Bronchial epithelial cell (primary cell): ENCODE measurements around the gene AUH. TPM values are rescaled to one million over a fixed set of nuclear protein-coding genes. Genes with fewer than 3 reads are reported as not detected.

Experiments used
- DNase-seq: peaks from one replicate; pipeline ENCODE4 v3.0.0-alpha.2; 2010; ENCODE audit warnings: low read depth
- FAIRE-seq: peaks from 2 replicates; lab custom pipeline; 2011; peaks lifted over from hg19 to GRCh38; lab: Jason Lieb, UNC
- H3K27me3 ChIP-seq: 2 replicates; pipeline ENCODE4 v1.5.1; 2011; ENCODE audit warnings: low read length; ENCODE audit not compliant: control insufficient read depth, insufficient read depth
- H3K36me3 ChIP-seq: 2 replicates; pipeline ENCODE4 v1.5.1; 2011; ENCODE audit warnings: low read length; ENCODE audit not compliant: control insufficient read depth, insufficient read depth
- H3K4me3 ChIP-seq: 2 replicates; pipeline ENCODE4 v1.5.1; 2011; ENCODE audit warnings: mild to moderate bottlenecking, low read depth, low read length, control low read depth
- CTCF ChIP-seq: IDR thresholded peaks from 2 replicates; pipeline ENCODE4 v1.5.1; 2011; ENCODE audit warnings: mild to moderate bottlenecking, moderate library complexity, low read length, control low read depth, inconsistent platforms; ENCODE audit not compliant: insufficient read depth, severe bottlenecking
- total RNA-seq: library from RNA; depleted of rRNA; stranded (reverse); fragments of >200 nt; gene quantifications from 2 replicates; pipeline ENCODE4 v1.2.1, GENCODE V29; 2014

AUH gene
- total RNA-seq, 1 donor from 2014 or later = 16.8 TPM

GRCh38 chr9:91341749-91342148 lies 20.0 kb downstream of the AUH start:
- Histone ChIP-seq H3K4me3 (no peak overlapping the region), H3K36me3 (peaks cover 4% of the 10 kb centered on the region), H3K27me3 (no peaks in the 10 kb centered on the region)
- DNase-seq (no peak), FAIRE-seq (peak; percentile 47)
- TF ChIP-seq CTCF = no peak

GRCh38 chr9:91341258-91341746 lies 20.4 kb downstream of the AUH start:
- TF ChIP-seq CTCF = no peak
- no peak for DNase-seq
- Histone ChIP-seq H3K4me3 (no peak overlapping the region), H3K27me3 (no peaks in the 10 kb centered on the region), H3K36me3 (peaks cover 4% of the 10 kb centered on the region)
- no peak for FAIRE-seq

- H3K27me3 ChIP-seq = no peaks in the 10 kb centered on the region
- FAIRE-seq (no peak), DNase-seq (no peak)
- TF ChIP-seq CTCF = no peak
- H3K36me3 ChIP-seq = peaks cover 4% of the 10 kb centered on the region
- no peak overlapping the region for H3K4me3 ChIP-seq
Observed at GRCh38 chr9:91340395-91340967, 21.2 kb downstream of the AUH start.

GRCh38 chr9:91338681-91339080 lies 23.0 kb downstream of the AUH start:
- FAIRE-seq (no peak), DNase-seq (no peak)
- H3K27me3 ChIP-seq = no peaks in the 10 kb centered on the region
- peaks cover 4% of the 10 kb centered on the region for H3K36me3 ChIP-seq
- TF ChIP-seq CTCF = no peak
- H3K4me3 ChIP-seq = no peak overlapping the region

GRCh38 chr9:91336786-91337185 lies 24.9 kb downstream of the AUH start:
- H3K27me3 ChIP-seq = no peaks in the 10 kb centered on the region
- no peak for TF ChIP-seq CTCF
- peaks cover under 1% of the 10 kb centered on the region for H3K36me3 ChIP-seq
- no peak for FAIRE-seq
- H3K4me3 ChIP-seq = no peak overlapping the region
- no peak for DNase-seq

GRCh38 chr9:91334053-91334452 lies 27.7 kb downstream of the AUH start:
- TF ChIP-seq CTCF = no peak
- FAIRE-seq = no peak
- Histone ChIP-seq H3K4me3 (no peak overlapping the region), H3K27me3 (no peaks in the 10 kb centered on the region), H3K36me3 (no peaks in the 10 kb centered on the region)
- DNase-seq = peak; percentile 30
